H1 (cell line): ENCODE results near the gene WDR31. TPM values are rescaled to one million over a fixed set of nuclear protein-coding genes. Genes with fewer than 3 reads are reported as not detected.

Experiments
- KDM4A ChIP-seq: IDR thresholded peaks from one replicate; pipeline ENCODE4 v1.7.1; 2012; ENCODE audit warnings: low read depth, mild to moderate bottlenecking, moderate library complexity, low read length, inconsistent platforms; ENCODE audit not compliant: severe bottlenecking
- YY1 ChIP-seq: IDR thresholded peaks from 2 replicates; pipeline ENCODE4 v1.6.1; 2011; ENCODE audit warnings: low read depth, mild to moderate bottlenecking, low read length
- polyA plus RNA-seq, 7 experiments: library from polyadenylated mRNA; depleted of rRNA in 3 of 7; stranded (reverse) in 5 of 7; unstranded in 2 of 7; fragments of >200 nt in 5 of 7; fragments of 200-250 nt in 2 of 7; gene quantifications; 1 replicate in 5 of 7; 2 replicates in 1 of 7; 4 replicates in 1 of 7; pipeline versions ENCODE4 v1.2.1 to v1.2.3, GENCODE V29; 2011 to 2013; ENCODE audit warnings: missing spikeins in 2 of 7, mixed read lengths in 2 of 7
- total RNA-seq: library from RNA; stranded (reverse); fragmentation: NEBNext Ultra II Directional; extraction: Animal tissue kit (Norgen Biotek cat#: 25700); gene quantifications from 2 replicates; pipeline ENCODE4 v1.2.1, GENCODE V29; 2021

Gene WDR31
- total and polyA plus RNA-seq, 2 of the 8 experiments (the other 6 are each of a cell fraction or from before 2014, with no cell fraction given) = 0.27 to 0.28 TPM

GRCh38 chr9:113370806-113371325 is 30.8 kb upstream of the WDR31 start (continued):
- TF ChIP-seq YY1 (no peak), KDM4A (no peak)
